NCI-H2081 (cell line): ENCODE results near the gene KRTAP21-1.
"Not testable (repeated sequence)": the region's sequence is repeated elsewhere in the genome, so short reads cannot be mapped to it uniquely, and the experiment has no call there.

Experiments
- DNase-seq, 2 experiments: peaks; one replicate each; lab custom pipeline; 2025; lab: John Stamatoyannopoulos, UW

The KRTAP21-1 gene

DNA sequence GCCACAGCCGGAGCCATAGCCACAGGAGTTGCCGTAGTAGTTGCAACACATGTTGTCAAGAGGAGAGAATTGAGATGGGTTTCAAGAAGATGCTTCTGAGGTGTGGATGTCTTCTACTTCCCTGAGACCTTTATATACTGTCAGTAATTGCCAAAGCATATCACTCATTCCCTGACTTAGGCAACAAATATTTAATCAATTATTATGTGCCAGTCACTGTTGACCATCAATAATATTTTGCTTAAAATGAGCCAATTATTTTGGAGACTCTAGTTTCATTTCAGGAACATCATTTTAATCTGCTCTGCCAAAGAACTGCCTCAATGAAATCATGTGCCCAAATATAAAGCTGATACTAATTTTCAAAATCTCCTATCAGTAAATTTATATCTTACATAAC lies at the start of gene KRTAP21-1:
TSS of gene KRTAP21-1 (minus strand) at position 101 of the 400 bp plus-strand sequence. CDS start at position 51, 50 bp downstream.
- not testable (repeated sequence) for DNase-seq

DNA sequence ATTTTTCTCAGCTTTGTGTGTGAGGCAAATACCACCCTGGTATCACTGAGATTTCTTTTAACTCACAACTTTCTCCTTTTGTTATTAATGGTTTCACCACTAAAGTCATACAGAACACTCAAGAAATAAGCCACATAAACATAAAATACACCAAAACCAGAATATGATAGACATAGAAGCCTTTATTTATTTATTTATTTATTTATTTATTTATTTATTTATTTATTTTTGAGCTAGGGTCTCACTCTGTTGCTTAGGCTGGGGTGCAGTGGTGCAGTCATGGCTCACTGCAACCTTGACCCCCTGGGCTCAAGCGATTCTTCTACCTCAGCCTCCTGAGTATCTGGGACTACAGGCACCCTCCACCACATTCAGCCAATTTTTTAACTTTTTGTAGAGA lies 45.4 kb upstream of the KRTAP21-1 start:
- no peak for DNase-seq

- no peak for DNase-seq
Observed at GRCh38 chr21:30793581-30794314, 38.5 kb upstream of the KRTAP21-1 start.

DNA sequence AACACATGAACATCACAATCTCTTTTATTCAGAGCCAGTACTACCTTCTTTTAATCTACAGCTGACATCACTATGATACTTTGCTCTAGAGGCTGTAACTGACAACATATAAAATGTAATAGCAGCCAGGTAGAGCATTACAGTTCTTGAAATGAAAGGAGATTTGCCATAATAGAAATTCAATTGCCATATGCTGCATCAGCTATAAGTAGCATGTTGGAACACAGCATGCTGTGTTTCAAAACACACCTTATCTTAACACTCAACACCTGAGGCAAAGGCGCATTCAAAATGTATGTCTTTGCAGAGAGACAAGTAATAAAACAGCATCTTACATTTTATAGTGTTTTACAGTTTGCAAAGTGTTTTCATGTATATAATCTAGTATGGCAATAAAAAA lies 24.0 kb upstream of the KRTAP21-1 start:
- DNase-seq: no peak

GRCh38 chr21:30769724-30770431 lies 14.7 kb upstream of the KRTAP21-1 start:
- no peak for DNase-seq

DNA sequence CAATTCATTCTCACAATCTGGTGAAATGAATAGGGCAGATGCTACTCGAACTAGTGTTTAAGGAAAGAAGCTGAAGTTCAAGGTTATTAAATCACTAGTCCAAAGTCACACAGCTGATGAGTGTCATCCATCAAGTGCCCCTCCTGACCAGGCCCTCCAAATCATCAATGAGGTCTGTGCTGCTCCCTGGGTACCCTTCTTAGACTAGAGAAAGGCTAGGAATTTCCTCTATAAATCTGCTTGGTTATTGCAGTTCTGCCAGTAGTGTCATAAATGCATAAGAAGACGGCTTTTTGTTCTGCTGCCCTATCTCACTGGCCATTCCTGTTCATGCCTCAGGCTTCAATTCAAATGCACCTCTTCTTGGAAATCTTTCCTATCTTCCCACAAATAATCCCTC lies 5.5 kb upstream of the KRTAP21-1 start:
- DNase-seq: no peak

DNA sequence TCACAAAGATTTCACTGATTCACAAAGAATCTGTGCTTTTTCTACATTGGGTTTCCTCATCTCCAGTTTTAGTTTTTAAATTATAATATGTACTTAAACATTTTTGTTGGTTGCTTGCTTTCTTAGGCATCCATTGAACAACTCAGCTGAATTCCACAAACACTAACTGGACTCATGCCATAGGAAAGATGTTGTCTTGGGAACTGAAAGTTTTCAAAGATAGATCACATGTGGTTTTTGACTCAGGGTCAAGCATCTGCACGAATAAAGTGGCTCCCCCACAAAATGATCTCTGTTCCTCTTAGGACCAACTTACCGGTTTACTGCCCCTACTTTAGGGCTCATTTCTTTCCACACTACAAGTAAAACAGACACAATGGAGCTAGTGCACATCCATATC lies 3.1 kb upstream of the KRTAP21-1 start:
- no peak for DNase-seq

DNA sequence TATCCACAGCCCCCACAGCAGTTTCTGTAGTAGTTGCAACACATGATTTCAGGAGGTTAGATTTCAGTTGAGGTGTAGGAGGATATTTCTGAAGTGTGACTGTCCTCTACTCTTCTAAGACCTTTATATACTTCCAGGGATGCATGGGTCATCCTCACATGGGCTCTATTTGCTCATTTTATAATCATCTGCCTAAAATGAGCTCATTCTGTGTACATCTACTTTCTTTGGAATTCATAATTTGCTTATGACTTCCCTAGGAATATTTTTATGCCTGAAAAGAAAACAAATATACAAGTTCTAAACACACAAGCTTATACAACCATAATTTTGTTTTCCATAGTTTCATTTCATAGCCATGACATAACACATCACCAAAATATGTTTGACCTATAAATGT lies 8.1 kb downstream of the KRTAP21-1 start, which contains the start of gene KRTAP21-2:
TSS of gene KRTAP21-2 (minus strand) at position 101 of the 400 bp plus-strand sequence. CDS start at position 44, 57 bp downstream.
- DNase-seq: no peak

- no peak for DNase-seq
Observed at GRCh38 chr21:30740462-30740861, 14.8 kb downstream of the KRTAP21-1 start.

DNA sequence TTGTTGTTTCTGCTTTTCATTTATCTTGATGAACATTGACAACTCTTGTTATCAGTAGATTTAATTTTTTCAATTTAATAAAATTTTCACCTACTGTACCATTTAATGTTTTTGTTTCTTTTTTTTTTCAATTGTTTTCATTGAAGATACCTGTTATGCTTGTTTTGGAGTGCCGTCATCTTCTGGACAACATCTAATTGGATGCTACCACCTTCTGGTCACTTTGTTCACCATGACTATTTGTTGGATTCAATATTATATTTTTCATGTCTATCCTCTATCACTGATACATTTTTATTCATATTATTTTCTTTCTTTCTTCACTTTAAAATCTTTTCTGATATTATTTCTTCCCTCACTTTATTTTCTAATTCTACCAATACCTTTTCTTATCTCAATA lies 22.2 kb downstream of the KRTAP21-1 start:
- DNase-seq: no peak

DNA sequence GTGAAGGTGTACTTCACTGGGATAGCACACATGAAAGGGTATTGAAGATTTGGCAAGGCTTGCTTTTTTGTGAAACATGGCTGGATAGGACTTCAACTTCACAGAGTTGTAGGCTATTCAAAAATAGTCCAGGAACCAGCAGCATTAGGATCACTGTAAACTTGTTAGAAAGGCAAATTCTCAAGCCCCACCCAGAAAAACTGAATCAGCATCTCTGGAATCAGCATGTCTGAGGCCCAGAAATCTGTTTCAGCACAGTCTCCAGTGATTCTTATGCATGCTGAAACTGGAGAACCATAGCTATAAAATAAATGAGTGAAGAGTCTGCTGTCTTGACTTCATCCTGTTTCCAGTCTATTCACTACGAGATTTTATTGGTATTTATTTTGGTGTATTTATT lies 28.5 kb downstream of the KRTAP21-1 start:
- DNase-seq: no peak

GRCh38 chr21:30719401-30719800 lies 35.8 kb downstream of the KRTAP21-1 start:
- no peak for DNase-seq

- no peak for DNase-seq
Observed at GRCh38 chr21:30718239-30718909, 36.9 kb downstream of the KRTAP21-1 start, which contains the start of gene KRTAP21-3. Gene KRTAP21-3 (minus strand): TSS chr21:30718777. CDS start chr21:30718759, 18 bp downstream.

DNA sequence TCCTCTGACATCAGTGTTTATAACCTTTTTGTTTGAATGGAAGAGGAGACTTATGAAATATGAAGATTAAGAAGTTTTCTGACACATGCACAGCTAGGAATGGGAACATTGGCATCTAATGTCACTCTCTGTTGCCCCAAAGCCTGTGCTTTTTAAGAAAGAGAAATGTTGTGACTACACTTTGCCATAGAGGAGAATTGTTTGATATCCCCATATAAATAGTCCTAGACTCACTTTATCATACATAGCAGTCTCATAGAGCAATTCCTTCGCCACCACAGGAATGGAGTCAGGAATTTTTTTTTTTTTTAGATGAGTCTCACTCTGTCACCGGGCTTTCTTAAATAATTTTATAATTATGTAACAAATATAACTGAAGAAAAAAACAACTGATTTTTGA lies 38.1 kb downstream of the KRTAP21-1 start:
- no peak for DNase-seq

- DNase-seq: no peak
Observed at GRCh38 chr21:30714946-30715345, 40.3 kb downstream of the KRTAP21-1 start.

DNA sequence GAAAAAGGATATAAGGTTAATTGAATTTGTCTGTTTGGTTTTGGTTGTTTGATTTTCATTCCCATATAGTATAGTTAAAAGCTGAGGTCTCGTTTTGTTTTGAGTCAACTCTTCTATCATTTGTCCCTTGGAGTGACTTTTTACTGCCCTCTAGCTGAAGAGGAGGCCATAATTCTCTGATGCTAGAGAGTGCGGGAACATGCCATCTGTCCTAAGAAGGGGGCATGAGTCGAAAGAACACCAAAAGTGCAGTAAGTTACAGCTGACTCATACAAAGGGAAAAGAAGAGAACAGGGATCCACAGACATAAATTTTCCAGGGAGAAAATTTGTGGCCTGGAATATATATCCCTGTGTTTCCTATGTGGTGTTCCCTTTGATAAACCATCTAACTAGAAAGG lies 40.8 kb downstream of the KRTAP21-1 start:
- DNase-seq: no peak

DNA sequence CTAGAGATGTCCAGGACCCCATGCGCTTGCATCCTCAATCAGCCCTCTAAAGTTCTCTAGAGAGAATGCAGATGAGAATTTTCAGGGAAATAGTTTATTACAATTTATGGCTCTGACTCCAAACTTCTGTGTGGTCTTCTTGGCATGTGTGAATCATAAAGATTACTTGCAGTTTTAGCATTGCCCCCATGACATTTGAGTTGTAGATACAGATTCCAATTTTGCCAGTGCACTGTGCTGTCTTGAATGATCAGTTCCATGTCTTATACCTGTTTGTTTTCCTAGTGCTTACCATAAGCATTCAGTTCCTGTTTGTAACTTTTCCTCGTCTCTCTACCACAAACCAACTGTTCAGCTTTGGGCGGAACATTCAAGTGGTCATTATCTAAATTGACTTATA lies 41.5 kb downstream of the KRTAP21-1 start:
- no peak for DNase-seq

DNA sequence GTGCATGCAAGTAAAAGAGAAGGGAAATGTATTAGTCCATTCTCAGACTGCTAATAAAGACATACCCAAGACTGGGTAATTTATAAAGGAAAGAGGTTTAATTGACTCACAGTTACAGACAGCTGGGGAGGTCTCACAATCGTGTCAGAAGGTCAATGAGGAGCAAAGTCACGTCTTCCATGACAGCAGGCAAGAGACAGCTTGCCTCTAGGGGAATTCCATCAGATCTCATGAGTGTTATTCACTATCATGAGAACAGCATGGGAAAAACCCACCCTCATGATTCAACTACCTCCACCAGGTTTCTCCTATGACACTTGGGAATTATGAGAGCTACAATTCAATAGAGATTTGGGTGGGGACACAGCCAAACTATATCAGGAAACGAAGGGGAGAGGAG lies 44.7 kb downstream of the KRTAP21-1 start:
- no peak for DNase-seq

- no peak for DNase-seq
Observed at GRCh38 chr21:30707409-30707808, 47.8 kb downstream of the KRTAP21-1 start.
